SK-N-SH (cell line): ENCODE measurements around the gene RAPSN.

ENCODE experiments used
- CTCF ChIP-seq: fragments of 200-600 bp; sonication (generic); IDR thresholded peaks from 2 replicates; pipeline ENCODE4 v1.6.1; 2017; ENCODE audit warnings: antibody characterized with exemption, mild to moderate bottlenecking, moderate library complexity
- EP300 ChIP-seq, 2 experiments: IDR thresholded peaks; 2 replicates each; pipeline versions ENCODE4 v1.4.0 to v1.6.1; 2012; ENCODE audit warnings: borderline replicate concordance in 1 of 2, low read depth in 1 of 2, low read length in 1 of 2
- EZH2phosphoT487 ChIP-seq: fragments of 200-600 bp; sonication (generic); IDR thresholded peaks from 2 replicates; pipeline ENCODE4 v1.6.1; 2017; ENCODE audit warnings: low read depth, mixed run types, mild to moderate bottlenecking, antibody characterized with exemption, moderate library complexity, borderline replicate concordance
- MAX ChIP-seq: IDR thresholded peaks from 2 replicates; pipeline ENCODE4 v1.4.0; 2012; ENCODE audit warnings: low read depth
- NFIC ChIP-seq: IDR thresholded peaks from 2 replicates; pipeline ENCODE4 v1.4.0; 2012; ENCODE audit warnings: borderline replicate concordance
- PBX3 ChIP-seq: IDR thresholded peaks from 2 replicates; pipeline ENCODE4; 2012
- POLR2AphosphoS5 ChIP-seq: IDR thresholded peaks from 2 replicates; pipeline ENCODE4 v1.6.1; 2012; ENCODE audit warnings: low read depth, low read length
- REST ChIP-seq: IDR thresholded peaks from 2 replicates; pipeline ENCODE4 v1.6.1; 2012; ENCODE audit warnings: mild to moderate bottlenecking, low read depth, low read length, moderate library complexity
- RXRA ChIP-seq: IDR thresholded peaks from 2 replicates; pipeline ENCODE4 v1.4.0; 2012; ENCODE audit warnings: low read depth, mild to moderate bottlenecking, borderline replicate concordance
- SMC3 ChIP-seq: IDR thresholded peaks from 2 replicates; pipeline ENCODE4 v1.6.1; 2012; ENCODE audit warnings: low read depth, low read length, improper control_type of control experiment
- TAF1 ChIP-seq: IDR thresholded peaks from 2 replicates; pipeline ENCODE4 v1.6.1; 2012; ENCODE audit warnings: low read depth, mild to moderate bottlenecking, low read length, moderate library complexity, borderline replicate concordance
- TCF12 ChIP-seq: IDR thresholded peaks from 2 replicates; pipeline ENCODE4 v1.4.0; 2012
- USF2 ChIP-seq: fragments of 150-350 bp; IDR thresholded peaks from 2 replicates; pipeline ENCODE4 v1.6.1; 2017; ENCODE audit warnings: antibody characterized with exemption, low read length, low read depth, borderline replicate concordance

- no peak for TF ChIP-seq SMC3
- no peak for TF ChIP-seq EP300 (IDR thresholded peaks at IDR 0.05; ENCODE audit: borderline replicate concordance in 1 of 2, low read depth in 1 of 2, low read length in 1 of 2)
- no peak for TF ChIP-seq USF2
- no peak for TF ChIP-seq REST
- TF ChIP-seq CTCF, result no peak
- TF ChIP-seq PBX3, result no peak
- TF ChIP-seq EZH2phosphoT487, result no peak
- no peak for TF ChIP-seq TAF1
- TF ChIP-seq NFIC, result no peak
- TF ChIP-seq RXRA, result no peak
- TF ChIP-seq TCF12, result no peak
- TF ChIP-seq POLR2AphosphoS5, result no peak
- TF ChIP-seq MAX, result no peak
Measured at GRCh38 chr11:47477753-47478152, 28.8 kb upstream of the RAPSN start.
